ENCODE measurements around the gene MAST4. TPM values are rescaled to one million over a fixed set of nuclear protein-coding genes. Genes with fewer than 3 reads are reported as not detected.

Gene MAST4
- total RNA-seq, 2 donors from 2014 or later = 11.0 to 11.5 TPM

GRCh38 chr5:66570201-66570600 lies 26.0 kb upstream of the MAST4 start:
- no peak for TF ChIP-seq CTCF (conservative IDR thresholded peaks at IDR 0.05)
- no peaks in the 10 kb centered on the region for H3K36me3 Mint-ChIP-seq (ENCODE audit: low read depth)

GRCh38 chr5:66573733-66574132 lies 22.5 kb upstream of the MAST4 start:
- no peaks in the 10 kb centered on the region for H3K36me3 ChIP-seq (ENCODE audit: control insufficient read depth, insufficient read depth, low read length)
- Mint-ChIP-seq H3K4me1 (no peaks in the 10 kb centered on the region), H3K4me3 (no peak overlapping the region), H3K9me3 (no peaks in the 10 kb centered on the region), H3K27me3 (ENCODE audit: insufficient read depth) (no peaks in the 10 kb centered on the region), H3K36me3 (ENCODE audit: low read depth) (no peaks in the 10 kb centered on the region), H3K27ac (no peak overlapping the region)
- DNase-seq = no peak
- WGBS, 2 experiments (ENCODE audit: insufficient coverage in 1 of 2, insufficient read length in 1 of 2) = 82 to 86% methylated on average over 1 to 2 of the region's 2 CpGs
- H3K9ac ChIP-seq (ENCODE audit: extremely low read depth, low read length, poor library complexity, severe bottlenecking) = no peak overlapping the region
- H3K4me1 ChIP-seq (ENCODE audit: control insufficient read depth, insufficient read depth, low read length) = no peaks in the 10 kb centered on the region
- no peak overlapping the region for H3K27ac ChIP-seq (ENCODE audit: low read depth, low read length)
- H3K9me3 ChIP-seq (ENCODE audit: control insufficient read depth, low read length) = no peaks in the 10 kb centered on the region
- no peak overlapping the region for H3K4me3 ChIP-seq (ENCODE audit: low read length)
- H3K27me3 ChIP-seq (ENCODE audit: control insufficient read depth, insufficient read depth, low read length, poor library complexity, severe bottlenecking) = no peaks in the 10 kb centered on the region
- TF ChIP-seq CTCF (conservative IDR thresholded peaks at IDR 0.05) = no peak

More at GRCh38 chr5:66570201-66570600, 26.0 kb upstream of the MAST4 start:
- Mint-ChIP-seq H3K4me3 (no peak overlapping the region), H3K4me1 (peaks cover 2% of the 10 kb centered on the region), H3K9me3 (no peaks in the 10 kb centered on the region), H3K27ac (no peak overlapping the region), H3K27me3 (ENCODE audit: insufficient read depth) (no peaks in the 10 kb centered on the region)
- no peaks in the 10 kb centered on the region for H3K27me3 ChIP-seq (ENCODE audit: control insufficient read depth, insufficient read depth, low read length, poor library complexity, severe bottlenecking)
- WGBS, 2 experiments (ENCODE audit: insufficient coverage in 1 of 2, insufficient read length in 1 of 2) = 86 to 100% methylated on average over 1 of the region's 1 CpG
- H3K4me1 ChIP-seq (ENCODE audit: control insufficient read depth, insufficient read depth, low read length) = no peaks in the 10 kb centered on the region
- H3K9ac ChIP-seq (ENCODE audit: extremely low read depth, low read length, poor library complexity, severe bottlenecking) = no peak overlapping the region
- no peak for DNase-seq
- no peaks in the 10 kb centered on the region for H3K9me3 ChIP-seq (ENCODE audit: control insufficient read depth, low read length)
- H3K36me3 ChIP-seq (ENCODE audit: control insufficient read depth, insufficient read depth, low read length) = no peaks in the 10 kb centered on the region
- no peak overlapping the region for H3K27ac ChIP-seq (ENCODE audit: low read depth, low read length)
- no peak overlapping the region for H3K4me3 ChIP-seq (ENCODE audit: low read length)

GRCh38 chr5:66582499-66583165 lies 13.6 kb upstream of the MAST4 start:
- WGBS, 2 experiments (ENCODE audit: insufficient coverage in 1 of 2, insufficient read length in 1 of 2) = 92 to 97% methylated on average over 5 of the region's 5 CpGs
- no peaks in the 10 kb centered on the region for H3K9me3 ChIP-seq (ENCODE audit: control insufficient read depth, low read length)
- H3K4me3 ChIP-seq (ENCODE audit: low read length) = no peak overlapping the region
- no peaks in the 10 kb centered on the region for H3K4me1 Mint-ChIP-seq
- H3K4me1 ChIP-seq (ENCODE audit: control insufficient read depth, insufficient read depth, low read length) = no peaks in the 10 kb centered on the region
- H3K9me3 Mint-ChIP-seq = no peaks in the 10 kb centered on the region
- H3K27ac Mint-ChIP-seq = no peak overlapping the region
- no peak for DNase-seq
- H3K27me3 Mint-ChIP-seq (ENCODE audit: insufficient read depth) = no peaks in the 10 kb centered on the region
- H3K27ac ChIP-seq (ENCODE audit: low read depth, low read length) = no peak overlapping the region
- no peak overlapping the region for H3K9ac ChIP-seq (ENCODE audit: extremely low read depth, low read length, poor library complexity, severe bottlenecking)
- H3K27me3 ChIP-seq (ENCODE audit: control insufficient read depth, insufficient read depth, low read length, poor library complexity, severe bottlenecking) = no peaks in the 10 kb centered on the region
- no peak overlapping the region for H3K4me3 Mint-ChIP-seq
- H3K36me3 ChIP-seq (ENCODE audit: control insufficient read depth, insufficient read depth, low read length) = no peaks in the 10 kb centered on the region
- no peak for TF ChIP-seq CTCF (conservative IDR thresholded peaks at IDR 0.05)
- H3K36me3 Mint-ChIP-seq (ENCODE audit: low read depth) = no peaks in the 10 kb centered on the region

Measured in endodermal cell (in vitro differentiated cells).